ENCODE measurements around the gene TDRD1.

GRCh38 chr10:114245121-114245791 is 66.1 kb downstream of the TDRD1 start:
- TF ChIP-seq, protein P1, sequence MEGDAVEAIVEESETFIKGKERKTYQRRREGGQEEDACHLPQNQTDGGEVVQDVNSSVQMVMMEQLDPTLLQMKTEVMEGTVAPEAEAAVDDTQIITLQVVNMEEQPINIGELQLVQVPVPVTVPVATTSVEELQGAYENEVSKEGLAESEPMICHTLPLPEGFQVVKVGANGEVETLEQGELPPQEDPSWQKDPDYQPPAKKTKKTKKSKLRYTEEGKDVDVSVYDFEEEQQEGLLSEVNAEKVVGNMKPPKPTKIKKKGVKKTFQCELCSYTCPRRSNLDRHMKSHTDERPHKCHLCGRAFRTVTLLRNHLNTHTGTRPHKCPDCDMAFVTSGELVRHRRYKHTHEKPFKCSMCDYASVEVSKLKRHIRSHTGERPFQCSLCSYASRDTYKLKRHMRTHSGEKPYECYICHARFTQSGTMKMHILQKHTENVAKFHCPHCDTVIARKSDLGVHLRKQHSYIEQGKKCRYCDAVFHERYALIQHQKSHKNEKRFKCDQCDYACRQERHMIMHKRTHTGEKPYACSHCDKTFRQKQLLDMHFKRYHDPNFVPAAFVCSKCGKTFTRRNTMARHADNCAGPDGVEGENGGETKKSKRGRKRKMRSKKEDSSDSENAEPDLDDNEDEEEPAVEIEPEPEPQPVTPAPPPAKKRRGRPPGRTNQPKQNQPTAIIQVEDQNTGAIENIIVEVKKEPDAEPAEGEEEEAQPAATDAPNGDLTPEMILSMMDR (IDR thresholded peaks at IDR 0.05) = no peak
- TF ChIP-seq EZH2 (IDR thresholded peaks at IDR 0.05) (no peak), EZH2phosphoT487 (IDR thresholded peaks at IDR 0.05) (no peak)
